Stimulated activated CD8-positive, alpha-beta memory T cell treated with anti-CD3 and anti-CD28 coated beads, Interleukin-15, amount 100 ng/mL, for 24 hours (primary cell): ENCODE data around the gene SHISA3.

Experiments used
- DNase-seq: peaks from one replicate; pipeline ENCODE4 v3.0.0-alpha.2; 2020; ENCODE audit warnings: low read depth

Gene SHISA3

DNA sequence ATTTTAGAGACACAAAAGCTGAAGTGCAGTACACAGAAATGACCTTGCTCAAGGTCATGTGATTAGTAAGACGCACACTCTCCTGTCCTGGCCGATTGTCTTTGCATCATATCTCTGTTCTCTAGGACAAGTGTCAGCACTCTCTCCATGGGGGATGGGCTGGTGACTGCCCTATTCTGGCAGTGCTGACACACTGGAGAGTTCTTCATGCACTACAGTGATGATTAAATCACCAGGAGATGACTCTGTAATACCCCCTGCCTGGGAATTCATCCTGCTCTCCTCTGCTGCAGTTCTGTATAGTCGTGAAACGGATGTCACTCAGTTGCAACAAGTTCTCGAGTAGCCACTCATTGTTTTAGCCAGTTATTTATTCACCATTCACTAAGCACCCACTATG is 5.3 kb upstream of the SHISA3 start:
- no peak for DNase-seq

DNA sequence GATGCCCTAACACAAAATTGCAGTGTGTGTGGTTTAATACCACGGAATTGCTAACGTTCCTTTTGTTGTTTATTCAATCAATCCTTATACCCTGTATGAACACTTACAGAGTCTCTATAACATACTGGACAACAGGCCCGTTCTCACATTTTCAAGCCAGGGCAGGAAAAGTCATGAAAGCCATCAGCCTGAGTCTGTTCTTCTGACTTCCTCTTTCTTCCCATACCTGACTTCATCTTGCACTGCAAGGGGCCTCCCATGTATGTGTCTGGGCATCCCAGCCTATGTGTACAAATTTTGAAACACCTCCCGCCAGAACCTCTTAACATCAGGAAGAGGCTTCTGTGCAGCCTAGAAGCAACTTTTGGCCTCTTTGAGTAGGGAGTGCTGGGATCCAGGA is 4.9 kb upstream of the SHISA3 start:
- DNase-seq = no peak

DNA sequence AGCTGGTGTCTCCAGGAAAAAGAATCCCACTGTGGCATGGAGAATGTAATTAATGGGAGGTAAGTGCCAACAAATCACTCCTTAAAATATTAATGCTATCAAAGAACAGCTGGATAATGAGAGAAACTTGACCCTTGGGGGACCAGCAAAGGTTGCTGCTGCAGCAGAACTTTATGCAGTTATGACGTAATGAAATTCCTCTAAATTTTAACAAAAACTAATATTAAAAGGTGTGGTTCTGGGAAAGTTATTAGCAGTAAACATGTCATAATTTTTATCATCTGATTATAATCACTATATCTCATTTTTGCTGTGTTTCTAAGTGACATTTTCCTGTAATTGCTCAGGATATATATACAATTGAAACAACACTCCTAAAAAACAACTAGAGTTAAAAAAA is 1.7 kb upstream of the SHISA3 start:
- DNase-seq = no peak

DNA sequence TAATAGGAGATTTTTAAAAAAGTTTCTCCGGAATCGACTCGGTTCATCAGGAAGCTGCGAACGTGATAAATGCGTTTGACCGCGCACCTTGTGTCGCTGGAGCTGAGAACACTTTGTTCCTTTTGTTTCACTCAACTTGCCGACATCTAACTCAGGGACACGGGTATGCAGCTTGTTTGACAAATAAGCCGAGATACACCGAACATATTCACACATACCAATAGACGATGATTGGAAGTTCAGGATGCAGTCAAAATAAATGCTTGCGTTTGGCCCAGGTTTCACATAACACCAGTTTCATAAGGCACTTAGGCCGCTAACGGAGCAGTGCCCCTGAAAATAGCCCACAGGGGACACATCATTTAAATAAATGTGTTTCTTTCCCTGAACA is 932 bp upstream of the SHISA3 start:
- DNase-seq = no peak

DNA sequence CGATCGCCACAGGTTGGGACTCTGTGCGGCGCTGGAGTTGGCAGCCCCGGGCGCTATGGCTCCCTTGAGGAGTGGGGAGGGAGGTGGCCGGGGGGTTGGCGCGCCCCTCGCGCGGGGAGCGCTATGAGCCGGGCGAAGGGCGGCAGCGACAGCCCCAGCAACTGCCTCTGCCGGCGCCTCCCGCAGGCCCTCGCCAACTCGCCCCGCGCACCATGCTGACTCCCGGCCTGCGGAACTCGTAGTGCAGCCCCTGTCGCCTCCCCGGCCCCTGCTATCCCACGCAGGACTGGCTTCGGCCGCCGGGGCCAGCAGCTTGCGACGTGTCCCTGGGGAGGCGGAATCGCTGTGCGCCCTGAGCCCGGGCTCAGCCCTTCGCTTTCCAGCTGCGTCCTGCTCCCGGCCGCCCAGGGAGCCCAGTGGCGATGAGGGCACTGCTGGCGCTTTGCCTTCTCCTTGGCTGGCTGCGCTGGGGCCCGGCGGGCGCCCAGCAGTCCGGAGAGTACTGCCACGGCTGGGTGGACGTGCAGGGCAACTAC is 415 bp downstream of the SHISA3 start:
- no peak for DNase-seq

DNA sequence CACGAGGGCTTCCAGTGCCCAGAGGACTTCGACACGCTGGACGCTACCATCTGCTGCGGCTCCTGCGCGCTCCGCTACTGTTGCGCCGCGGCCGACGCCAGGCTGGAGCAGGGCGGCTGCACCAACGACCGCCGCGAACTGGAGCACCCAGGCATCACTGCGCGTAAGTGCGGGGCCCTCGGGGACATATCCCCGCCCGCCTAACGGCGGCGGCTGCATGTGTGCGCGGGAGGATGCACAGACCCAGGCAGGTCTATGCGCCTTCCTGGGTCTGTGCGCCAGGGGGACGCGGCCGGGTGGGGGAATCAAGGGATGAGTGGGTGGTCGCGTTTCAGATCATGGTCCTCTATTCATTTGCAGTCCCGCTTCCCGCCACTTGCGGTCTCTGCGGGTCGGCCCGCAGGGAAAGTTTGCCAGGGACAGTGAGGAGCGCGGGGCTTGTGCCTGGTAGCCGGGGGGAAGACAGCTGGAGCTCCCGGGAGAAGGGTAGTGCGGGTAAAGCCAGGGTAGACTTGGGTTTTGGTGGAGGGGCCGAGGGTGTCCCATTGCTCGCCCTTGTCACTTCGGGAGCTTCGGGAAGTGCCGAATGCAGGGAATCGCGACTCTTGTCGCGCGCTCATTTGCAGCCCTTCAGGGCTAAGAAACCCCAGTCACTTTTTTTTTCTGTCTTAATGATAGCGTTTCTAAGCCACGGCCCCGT is 1.0 kb downstream of the SHISA3 start:
- DNase-seq = no peak

DNA sequence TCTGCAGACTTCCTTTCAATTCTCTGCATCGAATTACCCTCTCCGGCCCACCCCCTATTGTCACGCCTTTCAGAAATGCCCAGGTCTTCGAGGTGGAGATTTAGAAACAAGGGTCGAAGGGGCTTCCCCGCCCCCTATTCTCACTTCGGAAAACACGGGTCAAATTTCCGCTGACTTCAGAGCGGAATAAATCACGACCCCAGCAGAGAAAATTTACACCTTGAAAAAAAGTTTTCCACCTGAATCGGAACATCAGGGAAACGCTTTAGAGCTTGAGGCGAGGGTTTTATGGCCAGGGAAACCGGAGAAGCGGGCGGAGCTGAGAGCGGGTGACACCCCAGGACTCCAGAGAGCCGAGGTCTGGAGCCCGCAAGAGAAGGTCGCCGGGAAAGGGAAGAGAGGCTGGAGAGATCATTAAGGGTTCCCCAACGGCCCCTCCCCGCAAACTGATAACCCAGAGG is 1.6 kb downstream of the SHISA3 start:
- DNase-seq = no peak

DNA sequence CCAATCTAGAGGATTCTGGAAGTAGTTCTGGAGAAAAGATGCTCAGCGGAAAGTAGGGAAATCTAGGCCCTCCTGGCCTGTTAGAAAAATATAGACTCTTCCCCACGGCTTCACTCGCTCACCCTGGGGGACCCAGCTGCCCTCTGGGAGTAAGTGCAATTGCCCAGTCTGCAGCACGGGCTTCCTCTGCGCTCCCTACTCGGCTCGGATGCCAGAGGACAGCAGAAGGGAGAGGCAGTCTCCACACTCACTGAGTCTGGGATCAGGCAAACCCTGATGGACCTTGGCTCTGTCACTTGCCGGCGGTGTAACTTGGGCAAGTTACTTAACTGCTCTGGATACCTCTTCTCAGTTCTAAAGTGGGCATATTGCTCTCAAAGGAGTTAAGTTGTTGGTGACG is 2.1 kb downstream of the SHISA3 start:
- no peak for DNase-seq

DNA sequence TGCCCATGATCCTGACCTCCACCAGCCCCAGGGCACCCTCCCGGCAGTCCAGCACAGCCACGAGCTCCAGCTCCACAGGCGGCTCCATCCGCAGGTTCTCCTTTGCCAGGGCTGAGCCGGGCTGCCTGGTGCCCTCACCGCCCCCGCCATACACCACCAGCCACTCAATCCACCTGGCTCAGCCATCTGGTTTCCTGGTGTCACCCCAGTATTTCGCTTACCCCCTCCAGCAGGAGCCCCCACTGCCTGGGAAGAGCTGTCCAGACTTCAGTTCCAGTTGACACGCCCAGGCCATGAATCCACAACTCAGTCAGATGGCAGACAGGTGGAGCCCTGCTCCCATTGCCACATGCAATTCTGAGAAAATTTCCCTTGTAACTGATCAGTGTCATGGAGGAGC is 3.9 kb downstream of the SHISA3 start:
- no peak for DNase-seq

DNA sequence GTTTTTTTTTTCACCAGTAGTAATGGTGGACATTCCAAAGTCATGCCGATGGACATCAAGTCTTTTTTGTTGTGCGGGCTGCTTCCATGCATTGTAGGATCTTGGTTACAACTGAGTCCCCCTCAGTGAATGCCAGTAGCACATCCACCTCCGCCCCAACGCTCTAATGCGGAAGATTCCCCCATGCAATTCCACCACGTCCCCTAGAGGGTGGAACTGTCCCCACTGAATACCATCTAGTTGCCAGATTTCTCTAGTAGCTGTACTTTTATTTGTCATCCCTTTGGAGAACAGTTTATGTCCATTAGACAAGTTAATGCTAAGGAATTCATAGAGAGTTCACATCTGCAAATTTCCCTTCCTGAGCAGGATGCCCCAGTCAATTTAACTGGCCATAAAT is 6.7 kb downstream of the SHISA3 start:
- DNase-seq = no peak

DNA sequence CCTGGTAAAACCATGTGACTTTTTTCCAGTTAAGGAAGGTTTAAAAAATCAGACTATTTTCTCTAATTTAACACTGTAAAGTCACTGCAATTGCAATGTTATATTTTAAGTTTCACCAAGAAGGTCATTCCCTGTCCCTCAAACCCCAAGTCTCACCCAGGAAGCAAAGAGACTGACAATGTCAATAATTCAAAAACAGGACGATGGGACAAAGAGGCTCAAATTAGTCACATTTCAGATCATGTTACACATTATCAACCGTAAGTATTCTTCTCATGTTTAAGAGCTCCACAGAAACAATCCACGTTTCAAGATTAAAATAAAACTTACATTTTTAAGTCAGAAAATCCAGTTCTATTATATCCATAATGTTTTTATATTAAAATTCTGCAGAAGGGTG is 13.2 kb downstream of the SHISA3 start:
- DNase-seq = no peak

DNA sequence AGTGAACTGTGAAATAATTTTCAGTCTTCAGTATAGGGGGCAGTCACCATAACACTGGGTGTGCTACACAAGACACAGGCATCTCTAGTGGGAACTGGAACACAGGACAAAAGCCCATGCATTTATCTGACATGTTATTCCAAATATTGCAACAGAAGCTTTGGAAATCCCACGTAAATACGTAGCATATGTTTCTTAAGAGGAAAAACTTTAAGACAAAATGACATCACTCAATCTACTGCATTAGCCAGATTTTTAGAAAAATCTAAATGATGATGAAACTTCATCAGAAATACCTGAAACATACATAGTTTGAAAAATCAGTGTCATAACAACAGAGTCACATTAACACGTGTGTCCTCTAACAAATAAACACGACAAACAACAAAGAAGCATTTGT is 14.5 kb downstream of the SHISA3 start:
- no peak for DNase-seq

DNA sequence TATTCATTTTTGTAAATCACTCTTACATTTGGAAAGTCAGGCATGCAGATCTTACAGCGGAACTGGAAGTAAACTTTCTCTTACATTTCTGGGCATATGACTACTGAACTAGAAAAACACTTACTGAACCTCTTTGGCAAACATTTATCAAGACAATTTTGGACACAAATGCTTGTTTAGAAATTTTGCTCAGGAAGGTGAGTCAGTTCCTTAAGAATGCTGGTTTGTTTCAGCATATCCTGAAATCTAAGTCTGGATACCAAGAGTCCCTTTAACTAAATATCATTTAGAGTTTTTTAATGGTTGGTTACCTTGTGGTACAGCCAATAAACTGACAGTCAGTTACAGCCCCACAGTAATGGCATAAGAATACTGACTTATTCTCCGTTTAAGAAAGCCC is 15.0 kb downstream of the SHISA3 start:
- DNase-seq = no peak

DNA sequence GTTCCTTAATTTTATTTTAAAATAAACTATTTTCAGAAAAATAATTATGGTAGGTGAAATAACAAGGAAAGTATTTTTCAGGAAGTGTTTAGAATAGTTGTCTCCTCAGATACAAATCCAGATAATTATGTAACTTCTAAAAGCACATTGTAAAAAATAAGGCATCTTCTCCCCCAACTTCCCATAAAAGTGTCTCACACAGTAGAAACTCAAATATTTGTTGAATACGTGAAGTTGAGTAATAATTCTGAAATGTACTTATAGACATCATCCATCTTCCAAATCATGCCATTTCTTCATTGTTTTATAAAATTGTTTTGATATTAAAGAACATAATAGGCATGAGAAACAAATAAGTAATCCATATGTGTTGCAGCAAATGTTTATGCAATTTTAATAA is 18.0 kb downstream of the SHISA3 start:
- DNase-seq = no peak

DNA sequence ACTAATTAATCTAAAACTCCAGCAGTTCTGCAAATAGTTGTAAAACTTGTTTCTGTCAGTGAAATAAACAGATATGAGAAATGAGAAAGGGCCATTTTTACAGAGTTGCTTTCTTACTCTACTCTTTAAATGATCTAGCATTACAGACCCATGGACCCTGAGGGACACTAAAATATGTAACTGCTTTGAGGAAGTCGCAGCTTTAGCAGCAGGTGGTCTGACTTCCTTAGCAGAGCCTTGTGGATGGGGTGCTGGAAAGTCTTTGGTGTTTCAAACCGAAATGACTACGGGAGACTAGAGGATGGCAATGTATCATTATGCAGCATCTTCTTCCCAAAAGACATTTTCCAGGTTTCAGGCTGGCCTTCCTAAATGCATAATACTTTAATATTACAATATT is 18.7 kb downstream of the SHISA3 start:
- DNase-seq = no peak

DNA sequence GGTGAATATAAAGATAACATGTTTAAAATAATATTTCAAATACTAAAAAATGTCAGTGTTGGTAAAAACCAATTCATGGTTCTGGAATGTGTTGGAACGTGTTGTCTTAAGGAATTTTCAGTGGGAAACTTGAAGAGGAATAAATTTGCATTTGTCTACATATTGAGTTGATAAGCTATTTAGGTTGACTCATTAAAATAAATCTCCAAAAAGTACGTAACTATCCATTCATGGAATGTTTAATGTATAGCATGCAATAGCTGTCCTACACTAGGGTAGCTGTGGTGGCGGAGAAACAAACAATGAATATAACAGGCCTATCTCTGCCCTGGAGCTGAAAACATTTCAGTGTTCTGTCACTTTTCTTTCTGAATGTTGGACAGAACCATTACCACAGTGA is 20.3 kb downstream of the SHISA3 start:
- no peak for DNase-seq

DNA sequence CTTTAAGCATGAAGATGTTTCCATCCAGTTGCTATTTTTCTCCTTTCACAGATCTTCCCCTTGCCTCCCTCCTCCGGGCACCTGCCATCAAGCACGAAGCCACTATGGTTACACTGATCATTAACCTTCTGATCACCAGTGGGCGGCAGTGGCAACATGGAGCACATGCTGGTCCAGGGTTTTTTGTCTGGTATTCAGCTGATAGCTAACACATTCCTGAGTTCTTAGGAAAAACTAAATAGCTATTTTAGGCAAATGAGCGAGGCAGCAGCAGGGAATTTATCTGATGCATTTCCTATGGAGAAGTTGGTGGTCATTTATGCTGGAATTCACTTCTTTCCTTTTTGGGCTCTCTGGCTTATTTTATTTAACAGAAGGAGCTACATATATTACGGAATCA is 22.9 kb downstream of the SHISA3 start:
- no peak for DNase-seq

DNA sequence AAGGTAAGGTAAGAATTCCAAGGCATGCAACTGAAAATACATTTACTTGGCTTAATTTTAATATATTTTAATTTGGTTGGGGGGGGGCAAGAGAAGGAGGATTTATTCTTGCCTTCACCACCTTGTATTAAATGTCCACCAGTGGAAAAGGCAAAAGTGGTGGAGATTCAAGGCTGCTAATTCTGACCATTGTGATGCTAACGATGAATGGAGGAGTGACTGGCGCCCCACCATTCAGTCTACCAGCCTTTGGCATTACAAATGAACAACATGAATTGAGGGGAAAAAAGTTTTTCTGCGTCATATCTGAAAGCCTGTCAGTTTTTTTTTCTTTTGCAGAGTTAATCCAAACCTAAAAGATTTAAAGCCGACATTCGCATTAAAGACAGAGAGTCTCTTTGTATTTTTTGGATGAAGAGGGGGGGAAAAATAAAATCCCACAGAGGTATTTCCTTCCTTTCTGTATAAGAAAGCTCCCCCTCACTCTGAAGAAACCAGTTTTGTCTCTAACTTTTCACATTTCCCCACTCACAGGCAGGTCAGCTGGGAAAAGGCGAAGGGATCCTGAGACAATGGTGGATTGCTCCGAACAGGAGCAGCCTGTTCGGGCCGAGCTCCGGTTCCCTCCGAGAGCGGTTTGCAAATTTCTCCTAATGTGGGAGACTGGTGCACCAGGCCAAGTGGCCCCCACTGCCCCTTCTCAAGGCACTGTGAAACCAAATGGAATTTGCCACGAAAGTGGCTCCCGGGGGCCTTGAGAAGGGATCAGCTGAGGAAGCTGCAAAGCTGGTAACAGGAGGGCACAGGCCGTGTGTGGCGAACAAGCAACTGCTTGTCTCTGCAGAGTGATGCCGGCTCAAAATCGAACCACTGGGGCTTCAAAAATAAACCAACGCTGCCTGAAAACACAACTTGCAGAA is 28.1 kb downstream of the SHISA3 start:
- DNase-seq = no peak

DNA sequence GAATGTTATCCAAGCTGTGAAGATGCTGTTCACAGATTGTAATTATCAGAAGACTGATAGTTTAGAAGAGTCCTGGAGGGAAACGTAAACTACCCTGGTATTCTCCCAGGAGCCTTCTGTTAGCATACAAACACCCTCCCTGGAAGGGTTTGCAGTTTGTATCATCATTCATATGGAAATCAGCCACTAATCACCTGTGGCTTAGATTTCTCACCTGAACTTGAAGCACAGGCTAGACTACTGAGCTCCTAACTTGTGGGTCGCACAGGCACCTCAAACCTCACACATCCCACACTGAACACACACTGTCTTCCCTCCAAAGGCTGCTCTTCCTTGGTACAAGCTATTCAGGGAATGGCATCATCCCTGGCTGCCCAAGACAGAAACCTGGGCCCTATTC is 30.7 kb downstream of the SHISA3 start:
- DNase-seq = no peak

DNA sequence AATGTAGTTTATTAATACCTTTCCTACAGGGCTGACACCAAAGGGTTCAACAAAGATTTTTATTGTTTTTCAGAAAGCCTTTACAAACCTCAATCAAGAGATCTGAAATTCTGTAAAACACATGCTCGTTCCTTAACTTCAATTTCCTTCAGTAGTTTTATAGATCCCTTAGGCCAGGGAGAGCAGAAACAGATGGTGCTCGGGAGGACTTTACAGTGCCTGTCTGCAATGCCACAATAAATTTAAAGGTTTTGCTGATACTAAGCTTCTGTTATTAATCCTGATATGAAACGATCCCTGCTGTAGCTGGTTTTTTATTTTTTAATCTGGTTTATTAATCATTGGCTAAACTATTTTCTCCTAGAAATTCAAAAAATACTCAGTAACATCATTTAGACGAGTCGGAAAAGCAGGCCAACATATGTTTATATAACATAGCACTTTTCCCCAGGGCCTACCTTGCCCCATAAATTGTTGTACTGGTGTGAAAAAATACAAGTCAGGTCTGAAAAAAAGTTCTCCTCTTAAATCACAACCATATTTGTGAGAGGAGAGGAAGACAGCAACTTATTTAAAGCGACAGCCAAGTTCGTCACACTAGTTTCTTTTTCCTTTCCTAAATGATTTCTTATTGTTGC is 39.8 kb downstream of the SHISA3 start:
- DNase-seq = no peak

DNA sequence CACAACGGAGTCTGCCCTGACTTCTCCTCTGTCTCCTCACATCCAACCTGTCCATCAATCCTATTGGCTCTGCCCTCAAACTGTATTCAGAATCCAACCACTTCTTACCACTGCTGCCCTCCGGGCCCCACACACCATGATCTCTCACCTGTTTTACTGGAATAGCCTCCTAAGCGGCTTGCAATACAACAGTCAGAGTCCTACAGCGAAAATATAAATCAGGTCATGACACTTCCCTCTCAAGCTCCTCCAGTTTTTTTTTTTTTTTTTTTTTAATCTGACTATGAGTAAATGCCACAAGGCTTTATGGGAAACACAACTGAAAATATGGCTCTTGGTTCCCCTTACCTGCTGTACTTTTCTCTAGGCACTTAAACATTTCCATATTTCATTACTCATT is 42.8 kb downstream of the SHISA3 start:
- no peak for DNase-seq

DNA sequence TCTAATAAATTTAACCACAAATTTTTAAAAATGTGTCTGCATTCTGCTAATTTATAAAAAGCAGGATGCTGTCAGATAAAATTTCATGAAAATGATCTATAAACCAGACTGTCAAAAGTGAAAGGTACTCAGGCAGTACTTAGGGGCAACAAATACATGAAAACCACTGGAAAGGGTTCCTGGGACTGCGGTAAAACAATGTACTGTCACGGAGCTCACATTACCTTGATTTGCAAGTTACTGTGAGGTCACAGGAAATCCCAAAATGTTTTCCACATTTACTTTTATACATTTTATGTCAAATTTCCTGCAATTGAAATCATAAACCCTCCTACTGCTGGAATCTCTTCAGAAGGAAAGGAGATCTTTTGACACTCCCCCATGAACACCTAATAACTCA is 45.3 kb downstream of the SHISA3 start:
- no peak for DNase-seq

DNA sequence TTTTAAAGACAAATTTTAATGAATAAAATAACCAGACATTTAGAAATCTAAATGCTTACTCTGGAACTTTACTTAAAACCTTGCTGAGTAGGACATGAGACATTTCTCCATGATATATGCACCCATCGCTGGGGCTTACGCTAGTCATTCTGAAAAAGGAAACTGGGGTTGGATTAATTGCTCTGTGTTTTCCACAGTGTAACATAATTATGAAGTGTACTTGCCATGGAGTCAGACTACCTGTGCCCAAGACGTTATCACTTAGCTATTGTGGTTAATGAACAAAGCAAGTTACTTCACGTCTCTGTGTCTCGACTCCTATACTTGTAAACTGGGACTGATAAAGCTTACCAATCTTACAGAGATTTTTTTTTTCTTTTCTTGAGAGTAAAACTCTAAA is 47.8 kb downstream of the SHISA3 start:
- no peak for DNase-seq
